GM12878 (cell line): ENCODE measurements around the gene RIC1. TPM values are rescaled to one million over a fixed set of nuclear protein-coding genes. Genes with fewer than 3 reads are reported as not detected.

Experiments used
- BRCA1 ChIP-seq: IDR thresholded peaks from 2 replicates; pipeline ENCODE4 v1.6.1; 2011; ENCODE audit warnings: low read depth, low read length, improper control_type of control experiment
- CEBPB ChIP-seq, 2 experiments: fragments of 150-350 bp in 1 of 2; IDR thresholded peaks; 2 replicates each; pipeline ENCODE4 v1.6.1; 2012 to 2014; ENCODE audit warnings: low read depth in 2 of 2, low read length in 2 of 2, borderline replicate concordance in 1 of 2, inconsistent platforms in 1 of 2
- CHD4 ChIP-seq: fragments of 200-600 bp; sonication (generic); IDR thresholded peaks from 2 replicates; pipeline ENCODE4 v1.6.1; 2016; ENCODE audit warnings: mild to moderate bottlenecking
- DPF2 ChIP-seq: fragments of 450-650 bp; IDR thresholded peaks from 2 replicates; pipeline ENCODE4 v1.6.1; 2017; ENCODE audit warnings: mild to moderate bottlenecking
- ESRRA ChIP-seq: IDR thresholded peaks from 2 replicates; pipeline ENCODE4 v1.6.1; 2012; ENCODE audit warnings: mild to moderate bottlenecking, low read length, improper control_type of control experiment
- EZH2 ChIP-seq: IDR thresholded peaks from 2 replicates; pipeline ENCODE4 v1.6.1; 2012; ENCODE audit warnings: low read depth, mild to moderate bottlenecking, control low read depth, inconsistent platforms, low read length, borderline replicate concordance; ENCODE audit not compliant: control insufficient read depth
- MEF2A ChIP-seq: IDR thresholded peaks from 2 replicates; pipeline ENCODE4 v1.6.1; 2011; ENCODE audit warnings: low read depth, mild to moderate bottlenecking, low read length, moderate library complexity; ENCODE audit not compliant: insufficient read depth
- MEF2B ChIP-seq: fragments of 450-650 bp; IDR thresholded peaks from 2 replicates; pipeline ENCODE4 v1.6.1; 2018; ENCODE audit warnings: mild to moderate bottlenecking, moderate library complexity; ENCODE audit not compliant: partially characterized antibody, poor library complexity, severe bottlenecking
- NRF1 ChIP-seq: conservative IDR thresholded peaks from 2 replicates; pipeline ENCODE4 v1.6.1; 2011; ENCODE audit warnings: mild to moderate bottlenecking, low read depth, low read length, improper control_type of control experiment
- PAX5 ChIP-seq: IDR thresholded peaks from 2 replicates; pipeline ENCODE4 v1.6.1; 2011; ENCODE audit warnings: low read depth, low read length, borderline replicate concordance
- PML ChIP-seq: IDR thresholded peaks from 2 replicates; pipeline ENCODE4 v1.6.1; 2012; ENCODE audit warnings: low read length, inconsistent platforms
- SMARCA5 ChIP-seq: fragments of 450-650 bp; IDR thresholded peaks from 2 replicates; pipeline ENCODE4 v1.6.1; 2017; ENCODE audit warnings: mild to moderate bottlenecking
- SMC3 ChIP-seq: IDR thresholded peaks from 2 replicates; pipeline ENCODE4 v1.6.1; 2011; ENCODE audit warnings: low read length, improper control_type of control experiment, borderline replicate concordance
- TARDBP ChIP-seq: IDR thresholded peaks from 2 replicates; pipeline ENCODE4 v1.6.1; 2016; ENCODE audit warnings: borderline replicate concordance
- ZNF207 ChIP-seq: fragments of 450-650 bp; IDR thresholded peaks from 2 replicates; pipeline ENCODE4 v1.6.1; 2014; ENCODE audit warnings: antibody characterized with exemption, mild to moderate bottlenecking, borderline replicate concordance
- polyA plus RNA-seq, 11 experiments: library from polyadenylated mRNA; depleted of rRNA in 4 of 11; unstranded in 6 of 11; stranded (reverse) in 5 of 11; fragments of >200 nt; fragmentation: Nextera tagmentation in 4 of 11; fragmentation: Illumina TruSeq in 1 of 11; extraction: Ambion mirVana in 4 of 11; extraction: Trizol in 1 of 11; gene quantifications; 1 replicate in 1 of 11; 2 replicates in 10 of 11; pipeline versions ENCODE4 v1.2.1 to v1.2.3, GENCODE V29; 2011 to 2016; ENCODE audit warnings: inconsistent platforms in 2 of 11, missing spikeins in 2 of 11, low read depth in 1 of 11
- total RNA-seq, 4 experiments: library from RNA; depleted of rRNA in 3 of 4; stranded (reverse); fragments of >200 nt in 3 of 4; fragmentation: Illumina TruSeq in 1 of 4; extraction: Trizol in 1 of 4; gene quantifications; 2 replicates each; pipeline versions ENCODE4 v1.2.1 to v1.2.3, GENCODE V29; 2013 to 2021
- TF ChIP-seq, protein P1 (sequence below): IDR thresholded peaks from 2 replicates; pipeline ENCODE4 v1.6.1; 2011; ENCODE audit warnings: borderline replicate concordance, low read depth, mild to moderate bottlenecking, moderate library complexity, mixed read lengths, low read length; ENCODE audit not compliant: insufficient read depth; ENCODE audit errors: extremely low read length
- TF ChIP-seq, protein P2 (sequence below): fragments of 150-350 bp; IDR thresholded peaks from 2 replicates; pipeline ENCODE4 v1.6.1; 2014; ENCODE audit warnings: mild to moderate bottlenecking, low read depth, low read length
- TF ChIP-seq, protein P3 (sequence below): IDR thresholded peaks from 2 replicates; pipeline ENCODE4 v1.6.1; 2012; ENCODE audit warnings: improper control_type of control experiment, low read depth, low read length; ENCODE audit not compliant: insufficient replicate concordance
- TF ChIP-seq, protein P4 (sequence below): fragments of 450-650 bp; IDR thresholded peaks from 2 replicates; pipeline ENCODE4 v1.6.1; 2017; ENCODE audit warnings: antibody characterized with exemption, mild to moderate bottlenecking, moderate library complexity

Gene RIC1
- total and polyA plus RNA-seq, 10 of the 15 experiments (the other 5 are each of a cell fraction or from before 2014, with no cell fraction given): 6.2 to 59.8 (median 33.3) TPM

DNA sequence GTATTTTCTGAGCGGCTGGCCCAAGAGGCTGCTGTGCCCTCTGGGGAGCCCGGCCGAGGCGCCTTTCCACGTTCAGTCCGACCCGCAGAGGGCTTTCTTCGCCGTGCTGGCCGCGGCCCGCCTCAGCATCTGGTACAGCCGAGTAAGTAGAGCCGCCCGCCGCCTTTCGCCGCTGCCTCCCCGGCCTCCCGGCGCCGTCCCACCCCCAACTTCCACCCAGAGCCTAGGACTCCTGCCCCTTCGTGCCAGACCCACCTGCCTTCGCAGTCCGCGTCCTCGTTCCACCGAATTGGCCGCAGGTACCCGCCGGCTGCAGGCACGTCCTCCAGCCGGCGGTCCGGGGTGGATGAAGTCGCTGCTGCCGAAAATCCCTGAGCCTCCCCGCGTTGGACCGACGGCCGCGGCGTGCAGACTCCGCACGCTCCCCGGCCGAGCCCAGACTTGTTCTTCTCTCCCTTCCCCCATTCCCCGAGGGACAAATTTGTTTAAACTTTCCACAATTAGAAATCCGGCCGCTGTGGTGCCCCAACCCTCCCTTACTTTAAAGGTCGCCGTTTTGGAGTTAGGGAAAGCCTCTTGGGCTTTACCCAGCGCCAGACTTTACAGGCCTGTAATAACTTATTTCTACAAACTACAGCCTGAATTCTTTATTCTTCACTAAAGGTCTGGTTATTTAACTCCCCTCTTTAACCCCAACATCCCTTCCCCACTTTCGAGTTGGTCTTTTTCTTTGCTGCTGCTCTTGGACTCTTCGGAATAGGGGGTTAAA is 589 bp downstream of the RIC1 start (continued):
- TF ChIP-seq BRCA1: no peak
- 0 out of 2 replicates have a peak, but pooled peaks have one; percentile 30 for TF ChIP-seq MEF2A
- no peak for TF ChIP-seq CHD4
- no peak for TF ChIP-seq CEBPB (IDR thresholded peaks at IDR 0.05; ENCODE audit: borderline replicate concordance in 1 of 2, low read depth in 2 of 2, low read length in 2 of 2)
- peak; percentile 84 for TF ChIP-seq MEF2B
- 0 out of 2 replicates have a peak, but pooled peaks have one; percentile 16 for TF ChIP-seq SMARCA5
- no peak for TF ChIP-seq PAX5
- no peak for TF ChIP-seq PML
- TF ChIP-seq, protein P1, sequence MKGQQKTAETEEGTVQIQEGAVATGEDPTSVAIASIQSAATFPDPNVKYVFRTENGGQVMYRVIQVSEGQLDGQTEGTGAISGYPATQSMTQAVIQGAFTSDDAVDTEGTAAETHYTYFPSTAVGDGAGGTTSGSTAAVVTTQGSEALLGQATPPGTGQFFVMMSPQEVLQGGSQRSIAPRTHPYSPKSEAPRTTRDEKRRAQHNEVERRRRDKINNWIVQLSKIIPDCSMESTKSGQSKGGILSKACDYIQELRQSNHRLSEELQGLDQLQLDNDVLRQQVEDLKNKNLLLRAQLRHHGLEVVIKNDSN: no peak
- no peak for TF ChIP-seq TARDBP
- TF ChIP-seq ESRRA: no peak
- TF ChIP-seq EZH2: no peak
- no peak for TF ChIP-seq ZNF207
- no peak for TF ChIP-seq DPF2
- TF ChIP-seq, protein P2, sequence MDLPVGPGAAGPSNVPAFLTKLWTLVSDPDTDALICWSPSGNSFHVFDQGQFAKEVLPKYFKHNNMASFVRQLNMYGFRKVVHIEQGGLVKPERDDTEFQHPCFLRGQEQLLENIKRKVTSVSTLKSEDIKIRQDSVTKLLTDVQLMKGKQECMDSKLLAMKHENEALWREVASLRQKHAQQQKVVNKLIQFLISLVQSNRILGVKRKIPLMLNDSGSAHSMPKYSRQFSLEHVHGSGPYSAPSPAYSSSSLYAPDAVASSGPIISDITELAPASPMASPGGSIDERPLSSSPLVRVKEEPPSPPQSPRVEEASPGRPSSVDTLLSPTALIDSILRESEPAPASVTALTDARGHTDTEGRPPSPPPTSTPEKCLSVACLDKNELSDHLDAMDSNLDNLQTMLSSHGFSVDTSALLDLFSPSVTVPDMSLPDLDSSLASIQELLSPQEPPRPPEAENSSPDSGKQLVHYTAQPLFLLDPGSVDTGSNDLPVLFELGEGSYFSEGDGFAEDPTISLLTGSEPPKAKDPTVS: no peak
- no peak for TF ChIP-seq SMC3
- TF ChIP-seq, protein P3, sequence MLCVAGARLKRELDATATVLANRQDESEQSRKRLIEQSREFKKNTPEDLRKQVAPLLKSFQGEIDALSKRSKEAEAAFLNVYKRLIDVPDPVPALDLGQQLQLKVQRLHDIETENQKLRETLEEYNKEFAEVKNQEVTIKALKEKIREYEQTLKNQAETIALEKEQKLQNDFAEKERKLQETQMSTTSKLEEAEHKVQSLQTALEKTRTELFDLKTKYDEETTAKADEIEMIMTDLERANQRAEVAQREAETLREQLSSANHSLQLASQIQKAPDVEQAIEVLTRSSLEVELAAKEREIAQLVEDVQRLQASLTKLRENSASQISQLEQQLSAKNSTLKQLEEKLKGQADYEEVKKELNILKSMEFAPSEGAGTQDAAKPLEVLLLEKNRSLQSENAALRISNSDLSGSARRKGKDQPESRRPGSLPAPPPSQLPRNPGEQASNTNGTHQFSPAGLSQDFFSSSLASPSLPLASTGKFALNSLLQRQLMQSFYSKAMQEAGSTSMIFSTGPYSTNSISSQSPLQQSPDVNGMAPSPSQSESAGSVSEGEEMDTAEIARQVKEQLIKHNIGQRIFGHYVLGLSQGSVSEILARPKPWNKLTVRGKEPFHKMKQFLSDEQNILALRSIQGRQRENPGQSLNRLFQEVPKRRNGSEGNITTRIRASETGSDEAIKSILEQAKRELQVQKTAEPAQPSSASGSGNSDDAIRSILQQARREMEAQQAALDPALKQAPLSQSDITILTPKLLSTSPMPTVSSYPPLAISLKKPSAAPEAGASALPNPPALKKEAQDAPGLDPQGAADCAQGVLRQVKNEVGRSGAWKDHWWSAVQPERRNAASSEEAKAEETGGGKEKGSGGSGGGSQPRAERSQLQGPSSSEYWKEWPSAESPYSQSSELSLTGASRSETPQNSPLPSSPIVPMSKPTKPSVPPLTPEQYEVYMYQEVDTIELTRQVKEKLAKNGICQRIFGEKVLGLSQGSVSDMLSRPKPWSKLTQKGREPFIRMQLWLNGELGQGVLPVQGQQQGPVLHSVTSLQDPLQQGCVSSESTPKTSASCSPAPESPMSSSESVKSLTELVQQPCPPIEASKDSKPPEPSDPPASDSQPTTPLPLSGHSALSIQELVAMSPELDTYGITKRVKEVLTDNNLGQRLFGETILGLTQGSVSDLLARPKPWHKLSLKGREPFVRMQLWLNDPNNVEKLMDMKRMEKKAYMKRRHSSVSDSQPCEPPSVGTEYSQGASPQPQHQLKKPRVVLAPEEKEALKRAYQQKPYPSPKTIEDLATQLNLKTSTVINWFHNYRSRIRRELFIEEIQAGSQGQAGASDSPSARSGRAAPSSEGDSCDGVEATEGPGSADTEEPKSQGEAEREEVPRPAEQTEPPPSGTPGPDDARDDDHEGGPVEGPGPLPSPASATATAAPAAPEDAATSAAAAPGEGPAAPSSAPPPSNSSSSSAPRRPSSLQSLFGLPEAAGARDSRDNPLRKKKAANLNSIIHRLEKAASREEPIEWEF: no peak
- TF ChIP-seq, protein P4, sequence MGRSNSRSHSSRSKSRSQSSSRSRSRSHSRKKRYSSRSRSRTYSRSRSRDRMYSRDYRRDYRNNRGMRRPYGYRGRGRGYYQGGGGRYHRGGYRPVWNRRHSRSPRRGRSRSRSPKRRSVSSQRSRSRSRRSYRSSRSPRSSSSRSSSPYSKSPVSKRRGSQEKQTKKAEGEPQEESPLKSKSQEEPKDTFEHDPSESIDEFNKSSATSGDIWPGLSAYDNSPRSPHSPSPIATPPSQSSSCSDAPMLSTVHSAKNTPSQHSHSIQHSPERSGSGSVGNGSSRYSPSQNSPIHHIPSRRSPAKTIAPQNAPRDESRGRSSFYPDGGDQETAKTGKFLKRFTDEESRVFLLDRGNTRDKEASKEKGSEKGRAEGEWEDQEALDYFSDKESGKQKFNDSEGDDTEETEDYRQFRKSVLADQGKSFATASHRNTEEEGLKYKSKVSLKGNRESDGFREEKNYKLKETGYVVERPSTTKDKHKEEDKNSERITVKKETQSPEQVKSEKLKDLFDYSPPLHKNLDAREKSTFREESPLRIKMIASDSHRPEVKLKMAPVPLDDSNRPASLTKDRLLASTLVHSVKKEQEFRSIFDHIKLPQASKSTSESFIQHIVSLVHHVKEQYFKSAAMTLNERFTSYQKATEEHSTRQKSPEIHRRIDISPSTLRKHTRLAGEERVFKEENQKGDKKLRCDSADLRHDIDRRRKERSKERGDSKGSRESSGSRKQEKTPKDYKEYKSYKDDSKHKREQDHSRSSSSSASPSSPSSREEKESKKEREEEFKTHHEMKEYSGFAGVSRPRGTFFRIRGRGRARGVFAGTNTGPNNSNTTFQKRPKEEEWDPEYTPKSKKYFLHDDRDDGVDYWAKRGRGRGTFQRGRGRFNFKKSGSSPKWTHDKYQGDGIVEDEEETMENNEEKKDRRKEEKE: no peak
- TF ChIP-seq NRF1: no peak
